ENCODE measurements around the gene TMEM151A.

TMEM151A gene

GRCh38 chr11:66338276-66339161, 46.8 kb downstream of the TMEM151A start:
- no peak for DNase-seq

- DNase-seq, result no peak
These were observed 47.5 kb downstream of the TMEM151A start for GRCh38 chr11:66339162-66339675.

DNA sequence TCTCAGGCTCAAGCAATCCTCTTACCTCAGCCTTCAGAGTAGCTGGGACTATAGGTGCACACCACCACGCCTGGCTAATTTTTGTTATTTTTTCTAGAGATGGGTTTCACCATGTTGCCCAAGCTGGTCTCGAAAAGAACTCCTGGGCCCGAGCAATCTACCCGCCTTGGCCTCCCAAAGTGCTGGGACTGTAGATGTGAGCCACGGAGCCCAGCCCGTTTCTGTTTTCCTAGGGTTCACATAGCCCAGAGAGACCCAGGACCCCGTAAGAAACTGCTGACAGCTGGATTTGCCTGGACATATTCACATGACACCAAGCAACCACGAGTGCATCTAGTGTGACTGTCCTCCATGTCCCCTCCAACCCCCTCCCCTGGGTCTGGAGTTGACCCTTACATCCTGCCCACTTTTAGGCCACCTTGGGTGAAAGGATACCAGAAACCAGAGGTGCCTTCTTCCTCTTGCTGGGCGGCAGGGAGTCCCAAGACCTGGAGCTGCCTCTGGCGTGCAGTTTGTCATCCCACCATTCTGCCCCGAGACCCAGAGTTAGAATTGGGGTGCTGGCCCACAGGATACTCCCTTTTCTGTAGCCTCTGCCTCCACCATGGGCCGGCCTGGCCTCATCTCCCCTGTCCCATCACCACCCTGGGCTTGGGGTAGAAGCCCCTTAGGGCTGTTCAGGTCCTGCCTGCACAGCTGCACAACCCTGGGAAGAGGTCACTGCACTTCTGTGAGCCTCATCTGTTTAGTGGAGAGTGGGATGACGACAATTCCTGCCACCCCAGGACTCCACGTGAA, 48.2 kb downstream of the TMEM151A start:
- no peak for DNase-seq

- no peak for DNase-seq
These were observed 49.2 kb downstream of the TMEM151A start for GRCh38 chr11:66340596-66341501.

GRCh38 chr11:66341502-66342126, 49.9 kb downstream of the TMEM151A start:
- no peak for DNase-seq

DNA sequence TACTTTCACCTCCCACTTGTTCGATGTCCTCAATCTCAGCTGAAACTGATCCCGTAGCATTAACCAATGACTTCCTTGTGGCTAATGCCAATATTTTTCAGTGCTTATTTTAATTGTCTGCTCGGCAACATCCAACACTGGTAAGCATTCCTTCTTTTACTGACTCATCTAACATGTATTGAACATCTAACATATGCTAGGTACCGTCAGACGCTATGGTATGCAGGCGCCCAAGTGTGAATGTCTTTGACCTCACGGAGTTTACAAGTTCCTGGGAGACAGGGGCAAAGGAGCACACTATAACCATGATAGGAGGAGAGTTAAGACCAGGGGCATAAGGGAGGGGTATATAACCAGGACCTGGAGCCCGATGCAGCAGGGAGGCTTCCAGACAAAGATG, 51.5 kb downstream of the TMEM151A start:
- DNase-seq, result no peak

GRCh38 chr11:66344550-66345315, 53.0 kb downstream of the TMEM151A start, which contains the start of gene BRMS1:
BRMS1 (minus strand) TSS chr11:66345104; CDS start chr11:66342234, 2,870 bp downstream.
- peak; percentile 81 to 92 for DNase-seq

GRCh38 chr11:66345316-66345649, 53.6 kb downstream of the TMEM151A start:
- peak in 1 of 2 experiments; percentile 43 for DNase-seq

All from AML-193 (cell line).